Endothelial cell (in vitro differentiated cells): ENCODE results near the gene COL10A1. TPM values are rescaled to one million over a fixed set of nuclear protein-coding genes. Genes with fewer than 3 reads are reported as not detected.
"Not testable (repeated sequence)": the region's sequence is repeated elsewhere in the genome, so short reads cannot be mapped to it uniquely, and the experiment has no call there.

ENCODE experiments used
- DNase-seq: peaks from one replicate; pipeline ENCODE4 v3.0.0; 2021; ENCODE audit warnings: low spot score
- H3K27ac Mint-ChIP-seq: one replicate; pipeline ENCODE4 v1.8.0; 2021; ENCODE audit warnings: mixed read lengths, inconsistent platforms; ENCODE audit not compliant: unreplicated experiment
- H3K27me3 Mint-ChIP-seq: one replicate; pipeline ENCODE4 v1.8.0; 2021; ENCODE audit warnings: mild to moderate bottlenecking, moderate library complexity, mixed read lengths, inconsistent platforms; ENCODE audit not compliant: unreplicated experiment
- H3K36me3 Mint-ChIP-seq: one replicate; pipeline ENCODE4 v1.8.0; 2021; ENCODE audit warnings: mild to moderate bottlenecking, low read depth, mixed read lengths, inconsistent platforms; ENCODE audit not compliant: unreplicated experiment
- H3K4me1 Mint-ChIP-seq: one replicate; pipeline ENCODE4 v1.8.0; 2021; ENCODE audit warnings: mild to moderate bottlenecking, mixed read lengths, inconsistent platforms; ENCODE audit not compliant: unreplicated experiment
- H3K4me3 Mint-ChIP-seq: one replicate; pipeline ENCODE4 v1.8.0; 2021; ENCODE audit warnings: mild to moderate bottlenecking, mixed read lengths, inconsistent platforms; ENCODE audit not compliant: unreplicated experiment
- H3K9me3 Mint-ChIP-seq: one replicate; pipeline ENCODE4 v1.8.0; 2021; ENCODE audit warnings: mixed read lengths, inconsistent platforms; ENCODE audit not compliant: unreplicated experiment
- CTCF ChIP-seq: fragments of 200-600 bp; sonication (generic); IDR thresholded peaks from one replicate; pipeline ENCODE4 v1.5.0; 2021; ENCODE audit warnings: antibody characterized with exemption; ENCODE audit not compliant: unreplicated experiment
- total RNA-seq: library from RNA; stranded (reverse); fragmentation: NEBNext Ultra II Directional; extraction: Animal tissue kit (Norgen Biotek cat#: 25700); gene quantifications from one replicate; pipeline ENCODE4 v1.2.1, GENCODE V29; 2021; ENCODE audit not compliant: unreplicated experiment

COL10A1 gene
- total RNA-seq, 1 donor from 2014 or later, result not detected

- H3K4me1 Mint-ChIP-seq, result peaks cover 22% of the 10 kb centered on the region
- no peak overlapping the region for H3K27ac Mint-ChIP-seq
- H3K9me3 Mint-ChIP-seq, result peaks cover 4% of the 10 kb centered on the region
- TF ChIP-seq CTCF, result no peak
- no peak overlapping the region for H3K4me3 Mint-ChIP-seq
- no peak for DNase-seq
- H3K27me3 Mint-ChIP-seq, result peaks cover 2% of the 10 kb centered on the region
- H3K36me3 Mint-ChIP-seq, result no peaks in the 10 kb centered on the region
These were observed 26.9 kb downstream of the COL10A1 start for GRCh38 chr6:116099036-116099435.

GRCh38 chr6:116096979-116097816 is 28.7 kb downstream of the COL10A1 start:
- H3K27ac Mint-ChIP-seq, result no peak overlapping the region
- H3K9me3 Mint-ChIP-seq, result peaks cover 4% of the 10 kb centered on the region
- H3K27me3 Mint-ChIP-seq, result peaks cover 2% of the 10 kb centered on the region
- H3K4me1 Mint-ChIP-seq, result peaks cover 15% of the 10 kb centered on the region
- no peak for DNase-seq
- no peak overlapping the region for H3K4me3 Mint-ChIP-seq
- H3K36me3 Mint-ChIP-seq, result no peaks in the 10 kb centered on the region
- TF ChIP-seq CTCF, result peak; percentile 47

GRCh38 chr6:116096048-116096759 is 29.7 kb downstream of the COL10A1 start:
- DNase-seq, H3K4me1 Mint-ChIP-seq, H3K27ac Mint-ChIP-seq: not testable (repeated sequence)

GRCh38 chr6:116094041-116094440 is 31.9 kb downstream of the COL10A1 start:
- Mint-ChIP-seq H3K4me3 (no peak overlapping the region), H3K4me1 (no peaks in the 10 kb centered on the region), H3K27ac (no peak overlapping the region), H3K36me3 (no peaks in the 10 kb centered on the region), H3K27me3 (peaks cover 2% of the 10 kb centered on the region), H3K9me3 (peaks cover 4% of the 10 kb centered on the region)
- TF ChIP-seq CTCF, result no peak
- no peak for DNase-seq

More at GRCh38 chr6:116096048-116096759, 29.7 kb downstream of the COL10A1 start:
- H3K9me3 Mint-ChIP-seq, H3K36me3 Mint-ChIP-seq, H3K4me3 Mint-ChIP-seq, H3K27me3 Mint-ChIP-seq: not testable (repeated sequence)

- Mint-ChIP-seq H3K27me3 (no peaks in the 10 kb centered on the region), H3K36me3 (no peaks in the 10 kb centered on the region), H3K4me1 (peaks cover 6% of the 10 kb centered on the region), H3K4me3 (no peak overlapping the region), H3K9me3 (no peaks in the 10 kb centered on the region), H3K27ac (no peak overlapping the region)
- no peak for DNase-seq
- no peak for TF ChIP-seq CTCF
These were observed 35.7 kb downstream of the COL10A1 start for GRCh38 chr6:116090251-116090650.
